ENCODE results near the gene ZNF235.
A peak's percentile ranks its signal among the peaks of the same experiment; 100 is the strongest.
"Not testable (repeated sequence)": the region's sequence is repeated elsewhere in the genome, so short reads cannot be mapped to it uniquely, and the experiment has no call there.

ZNF235 gene

GRCh38 chr19:44304659-44305193, at the start of gene ZNF235:
ZNF235 (minus strand) TSS chr19:44305025; CDS start chr19:44303404, 1,621 bp downstream.
- Mint-ChIP-seq H3K4me1 (ENCODE audit: low read depth) (peaks cover 11% of the 10 kb centered on the region), H3K4me3 (peak within 1 kb of the TSS; percentile 83), H3K27me3 (peaks cover 3% of the 10 kb centered on the region), H3K27ac (peak within 1 kb of the TSS; percentile 81), H3K36me3 (ENCODE audit: low read depth) (peaks cover 41% of the 10 kb centered on the region), H3K9me3 (peaks cover 41% of the 10 kb centered on the region)
- intact Hi-C loops (cut with micrococcal nuclease): loop anchor here (2.0 to 10.0 kb wide), 5 partner anchors 53 to 302 kb away; partner anchors contain the start of genes ZNF112, ZNF225, ZNF226 and ZNF230

DNA sequence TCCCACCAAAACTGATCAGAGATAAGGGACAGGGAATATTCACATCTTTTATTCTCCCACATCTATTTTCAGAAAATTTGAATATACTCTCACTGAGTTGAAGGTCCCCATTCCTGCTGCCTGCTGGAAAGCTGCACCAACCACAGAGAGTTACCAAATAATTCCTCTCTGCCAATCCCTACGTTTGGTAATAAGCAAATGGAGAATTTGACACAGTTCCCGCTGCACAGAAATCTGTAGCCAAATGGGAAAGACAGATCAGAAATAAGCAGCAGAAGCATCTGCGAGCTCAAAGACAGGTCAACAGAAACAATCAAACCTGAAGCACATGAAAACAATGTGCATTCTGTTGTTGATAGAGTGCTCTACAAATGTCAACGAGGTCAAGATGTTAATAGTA, 41.7 kb upstream of the ZNF235 start:
- Mint-ChIP-seq H3K36me3 (ENCODE audit: low read depth) (peaks cover 7% of the 10 kb centered on the region), H3K27ac (no peak overlapping the region), H3K27me3 (no peaks in the 10 kb centered on the region), H3K9me3 (peaks cover 65% of the 10 kb centered on the region), H3K4me1 (ENCODE audit: low read depth) (no peaks in the 10 kb centered on the region), H3K4me3 (no peak overlapping the region)
- intact Hi-C loops (cut with micrococcal nuclease): no loop called here

GRCh38 chr19:44345959-44346358, 41.1 kb upstream of the ZNF235 start:
- Mint-ChIP-seq H3K4me1 (ENCODE audit: low read depth) (no peaks in the 10 kb centered on the region), H3K9me3 (peaks cover 65% of the 10 kb centered on the region), H3K36me3 (ENCODE audit: low read depth) (peaks cover 6% of the 10 kb centered on the region), H3K27me3 (no peaks in the 10 kb centered on the region), H3K4me3 (no peak overlapping the region), H3K27ac (no peak overlapping the region)
- intact Hi-C loops (cut with micrococcal nuclease): no loop called here

GRCh38 chr19:44344255-44344654, 39.4 kb upstream of the ZNF235 start:
- Mint-ChIP-seq H3K27me3 (no peaks in the 10 kb centered on the region), H3K4me1 (ENCODE audit: low read depth) (no peaks in the 10 kb centered on the region), H3K4me3 (no peak overlapping the region), H3K9me3 (peaks cover 69% of the 10 kb centered on the region), H3K27ac (no peak overlapping the region), H3K36me3 (ENCODE audit: low read depth) (peaks cover 17% of the 10 kb centered on the region)
- intact Hi-C loops (cut with micrococcal nuclease): no loop called here

GRCh38 chr19:44341794-44342193, 37.0 kb upstream of the ZNF235 start:
- peaks cover 69% of the 10 kb centered on the region for H3K9me3 Mint-ChIP-seq
- H3K27ac Mint-ChIP-seq: no peak overlapping the region
- intact Hi-C loops (cut with micrococcal nuclease): no loop called here
- no peaks in the 10 kb centered on the region for H3K4me1 Mint-ChIP-seq (ENCODE audit: low read depth)
- H3K36me3 Mint-ChIP-seq (ENCODE audit: low read depth): peaks cover 26% of the 10 kb centered on the region
- H3K4me3 Mint-ChIP-seq: no peak overlapping the region
- no peaks in the 10 kb centered on the region for H3K27me3 Mint-ChIP-seq

GRCh38 chr19:44334639-44335038, 29.8 kb upstream of the ZNF235 start:
- H3K36me3 Mint-ChIP-seq (ENCODE audit: low read depth): peaks cover 82% of the 10 kb centered on the region
- H3K4me3 Mint-ChIP-seq; H3K27me3 Mint-ChIP-seq; intact Hi-C loops (cut with micrococcal nuclease); H3K4me1 Mint-ChIP-seq (ENCODE audit: low read depth); H3K27ac Mint-ChIP-seq: not testable (repeated sequence)
- H3K9me3 Mint-ChIP-seq: peaks cover 85% of the 10 kb centered on the region

DNA sequence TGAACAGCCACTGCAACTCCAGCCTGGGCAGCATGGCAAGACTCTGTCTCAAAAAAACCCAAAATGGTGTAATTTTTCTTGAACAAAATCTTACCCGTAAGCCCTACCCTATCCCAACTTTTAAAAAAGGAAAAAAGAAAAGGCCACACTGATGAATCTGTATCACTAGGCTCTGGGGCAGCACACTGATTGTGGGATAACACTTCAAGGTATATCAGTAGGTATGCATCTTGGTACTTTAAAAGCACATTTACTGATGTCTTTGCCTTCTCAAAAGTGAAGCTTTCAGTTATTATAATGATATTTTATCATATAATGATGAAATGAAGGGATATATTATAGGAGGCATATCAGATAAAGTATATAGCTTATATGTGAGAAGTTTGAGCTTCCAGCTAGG, 27.3 kb upstream of the ZNF235 start:
- Mint-ChIP-seq H3K36me3 (ENCODE audit: low read depth) (peaks cover 78% of the 10 kb centered on the region), H3K9me3 (peaks cover 89% of the 10 kb centered on the region), H3K4me1 (ENCODE audit: low read depth) (no peaks in the 10 kb centered on the region), H3K27me3 (no peaks in the 10 kb centered on the region), H3K27ac (no peak overlapping the region), H3K4me3 (no peak overlapping the region)
- intact Hi-C loops (cut with micrococcal nuclease): no loop called here

GRCh38 chr19:44315883-44316282, 11.1 kb upstream of the ZNF235 start:
- no peaks in the 10 kb centered on the region for H3K36me3 Mint-ChIP-seq (ENCODE audit: low read depth)
- no peaks in the 10 kb centered on the region for H3K4me1 Mint-ChIP-seq (ENCODE audit: low read depth)
- intact Hi-C loops (cut with micrococcal nuclease): no loop called here
- no peaks in the 10 kb centered on the region for H3K27me3 Mint-ChIP-seq
- no peak overlapping the region for H3K27ac Mint-ChIP-seq
- peaks cover 78% of the 10 kb centered on the region for H3K9me3 Mint-ChIP-seq
- H3K4me3 Mint-ChIP-seq: no peak overlapping the region

DNA sequence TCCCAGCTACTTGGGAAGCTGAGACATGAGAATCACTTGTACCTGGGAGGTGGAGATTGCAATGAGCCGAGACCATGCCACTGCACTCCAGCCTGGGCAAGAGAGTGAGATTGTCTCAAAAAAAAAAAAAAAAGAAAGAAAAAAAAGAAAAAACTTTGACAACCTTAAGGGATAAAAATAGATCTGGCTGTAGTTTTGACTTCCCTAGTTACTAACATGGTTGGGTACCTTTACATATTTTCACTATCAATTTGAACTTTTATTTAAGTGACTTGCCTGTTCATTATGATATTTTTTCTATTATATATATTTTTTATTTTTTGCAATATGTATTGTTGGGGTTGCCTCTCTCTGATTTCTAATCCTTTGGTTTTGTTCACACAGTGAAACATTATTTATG, 8.4 kb upstream of the ZNF235 start:
- Mint-ChIP-seq H3K27me3 (peaks cover 1% of the 10 kb centered on the region), H3K9me3 (peaks cover 73% of the 10 kb centered on the region), H3K4me1 (ENCODE audit: low read depth) (no peaks in the 10 kb centered on the region), H3K36me3 (ENCODE audit: low read depth) (no peaks in the 10 kb centered on the region), H3K27ac (no peak overlapping the region), H3K4me3 (no peak overlapping the region)
- intact Hi-C loops (cut with micrococcal nuclease): no loop called here

DNA sequence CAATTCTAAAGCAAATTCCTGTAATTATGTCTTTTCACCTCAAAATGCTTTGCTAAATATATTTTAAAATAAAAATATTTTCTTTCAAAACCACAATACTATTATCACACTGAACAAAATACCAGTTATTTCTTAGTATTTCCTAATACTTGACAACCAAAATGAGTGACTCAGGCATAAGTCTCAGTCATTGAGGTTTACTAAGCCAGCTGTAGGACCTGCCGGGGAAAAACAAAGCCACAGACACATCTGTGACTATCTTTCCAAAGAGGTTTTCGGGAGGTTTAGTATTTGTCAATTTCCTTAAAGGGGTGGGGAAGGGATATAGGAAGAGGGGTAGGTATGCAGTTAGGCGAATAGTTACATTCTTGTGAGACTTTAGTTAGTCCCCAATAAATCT, 3.2 kb upstream of the ZNF235 start:
- Mint-ChIP-seq H3K27ac (no peak overlapping the region), H3K4me1 (ENCODE audit: low read depth) (peaks cover 11% of the 10 kb centered on the region), H3K9me3 (peaks cover 54% of the 10 kb centered on the region), H3K4me3 (no peak overlapping the region), H3K27me3 (peaks cover 3% of the 10 kb centered on the region), H3K36me3 (ENCODE audit: low read depth) (peaks cover 13% of the 10 kb centered on the region)
- intact Hi-C loops (cut with micrococcal nuclease): loop anchor here (10.0 kb wide), 1 partner anchor 143 kb away; the partner anchor contains the start of gene ZNF226

DNA sequence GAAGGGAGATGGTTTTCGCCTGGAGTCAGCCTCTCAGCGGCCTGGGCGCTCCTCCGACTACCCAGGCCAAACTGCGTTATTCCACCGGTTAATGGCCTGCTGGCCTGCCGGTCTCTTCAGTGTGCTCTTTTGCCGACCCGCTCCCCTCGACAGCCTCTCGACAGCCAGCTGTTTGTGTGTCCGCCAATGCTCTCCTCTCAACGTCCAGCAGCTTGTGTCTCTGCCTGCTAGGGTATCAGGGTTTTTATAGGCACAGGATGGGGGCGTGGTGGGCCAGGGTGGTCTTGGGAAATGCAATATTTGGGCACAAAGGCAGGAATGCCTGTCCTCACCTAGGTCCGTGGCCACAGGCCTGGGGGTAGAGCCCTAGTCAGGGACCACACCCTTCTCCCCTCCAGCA, 1.5 kb upstream of the ZNF235 start:
- Mint-ChIP-seq H3K36me3 (ENCODE audit: low read depth) (peaks cover 26% of the 10 kb centered on the region), H3K4me1 (ENCODE audit: low read depth) (peaks cover 11% of the 10 kb centered on the region), H3K27ac (no peak overlapping the region), H3K27me3 (peaks cover 3% of the 10 kb centered on the region), H3K4me3 (no peak overlapping the region), H3K9me3 (peaks cover 47% of the 10 kb centered on the region)
- intact Hi-C loops (cut with micrococcal nuclease): loop anchor here (10.0 kb wide), 1 partner anchor 141 kb away; the partner anchor contains the start of gene ZNF226

DNA sequence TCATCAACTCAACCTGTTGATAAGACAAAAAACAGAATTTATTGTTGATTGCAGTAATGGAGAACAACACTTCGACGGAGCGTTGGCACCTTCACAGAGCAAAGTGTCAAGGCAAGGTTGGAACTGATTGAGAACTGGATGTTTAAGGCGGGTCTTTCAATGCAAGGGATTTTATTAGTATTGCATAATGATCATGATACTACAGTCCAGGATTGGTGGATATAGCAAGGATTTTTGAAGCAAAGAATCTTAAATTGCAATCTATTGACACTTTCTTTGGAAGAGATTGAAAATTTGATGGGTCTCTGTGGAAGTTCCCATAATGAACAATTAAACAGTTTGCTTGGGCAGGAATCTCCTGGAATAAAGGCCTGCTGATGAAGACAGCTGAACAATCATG, 632 bp upstream of the ZNF235 start:
- intact Hi-C loops (cut with micrococcal nuclease): loop anchor here (2.0 to 10.0 kb wide), 4 partner anchors 99 to 303 kb away; partner anchors contain the start of genes ZNF225, ZNF226 and ZNF230
- Mint-ChIP-seq H3K27ac (no peak overlapping the region), H3K27me3 (peaks cover 3% of the 10 kb centered on the region), H3K36me3 (ENCODE audit: low read depth) (peaks cover 34% of the 10 kb centered on the region), H3K9me3 (peaks cover 47% of the 10 kb centered on the region), H3K4me1 (ENCODE audit: low read depth) (peaks cover 11% of the 10 kb centered on the region), H3K4me3 (peak overlapping the region; percentile 83)

GRCh38 chr19:44303976-44304568, 753 bp downstream of the ZNF235 start:
- Mint-ChIP-seq H3K4me3 (peak overlapping the region; percentile 83), H3K27me3 (peaks cover 3% of the 10 kb centered on the region), H3K9me3 (peaks cover 38% of the 10 kb centered on the region), H3K36me3 (ENCODE audit: low read depth) (peaks cover 48% of the 10 kb centered on the region), H3K4me1 (ENCODE audit: low read depth) (peaks cover 11% of the 10 kb centered on the region), H3K27ac (peak overlapping the region; percentile 81)
- intact Hi-C loops (cut with micrococcal nuclease): loop anchor here (2.0 to 10.0 kb wide), 5 partner anchors 53 to 301 kb away; partner anchors contain the start of genes ZNF112, ZNF225, ZNF226 and ZNF230

GRCh38 chr19:44303320-44303719, 1.5 kb downstream of the ZNF235 start:
- no peak overlapping the region for H3K4me3 Mint-ChIP-seq
- H3K36me3 Mint-ChIP-seq (ENCODE audit: low read depth): peaks cover 55% of the 10 kb centered on the region
- H3K4me1 Mint-ChIP-seq (ENCODE audit: low read depth): peaks cover 11% of the 10 kb centered on the region
- peaks cover 31% of the 10 kb centered on the region for H3K9me3 Mint-ChIP-seq
- no peak overlapping the region for H3K27ac Mint-ChIP-seq
- intact Hi-C loops (cut with micrococcal nuclease): loop anchor here (5.0 to 10.0 kb wide), 2 partner anchors 54 to 139 kb away; partner anchors contain the start of genes ZNF112 and ZNF226
- H3K27me3 Mint-ChIP-seq: peaks cover 3% of the 10 kb centered on the region

Measured in dendritic cell treated with granulocyte-macrophage colony-stimulating factor and Interleukin-4, amounts not matched to agents 40 ng/mL and 50 ng/mL, for 4 days (primary cell).